HG02571 (cell line): ENCODE results near the gene TNFRSF17.

Experiments used
- ATAC-seq: cut with Tn5 transposase; IDR thresholded peaks from one replicate; pipeline ENCODE4 v1.9.1; 2021; ENCODE audit warnings: mild to moderate bottlenecking, moderate library complexity; ENCODE audit not compliant: unreplicated experiment

TNFRSF17 gene

DNA sequence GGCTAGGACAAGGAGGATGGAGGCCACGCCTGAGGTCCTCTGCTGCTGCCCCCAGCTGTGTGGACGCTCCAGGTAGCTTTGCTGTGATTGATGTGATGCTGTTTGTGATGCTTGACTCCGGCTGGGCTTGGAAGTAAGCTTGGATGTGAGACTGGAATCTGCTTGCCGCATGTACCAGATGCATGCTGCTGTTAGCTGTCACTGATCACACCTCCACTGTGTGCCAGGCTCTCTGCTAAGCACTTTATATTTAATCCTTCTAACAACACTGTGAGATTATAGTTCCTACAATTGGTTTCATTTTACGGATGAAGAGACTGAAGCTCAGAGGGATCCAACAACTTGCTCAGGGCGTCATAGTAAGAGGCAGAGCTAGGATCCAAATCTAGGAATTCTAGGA is 35.0 kb downstream of the TNFRSF17 start:
- ATAC-seq, result no peak

DNA sequence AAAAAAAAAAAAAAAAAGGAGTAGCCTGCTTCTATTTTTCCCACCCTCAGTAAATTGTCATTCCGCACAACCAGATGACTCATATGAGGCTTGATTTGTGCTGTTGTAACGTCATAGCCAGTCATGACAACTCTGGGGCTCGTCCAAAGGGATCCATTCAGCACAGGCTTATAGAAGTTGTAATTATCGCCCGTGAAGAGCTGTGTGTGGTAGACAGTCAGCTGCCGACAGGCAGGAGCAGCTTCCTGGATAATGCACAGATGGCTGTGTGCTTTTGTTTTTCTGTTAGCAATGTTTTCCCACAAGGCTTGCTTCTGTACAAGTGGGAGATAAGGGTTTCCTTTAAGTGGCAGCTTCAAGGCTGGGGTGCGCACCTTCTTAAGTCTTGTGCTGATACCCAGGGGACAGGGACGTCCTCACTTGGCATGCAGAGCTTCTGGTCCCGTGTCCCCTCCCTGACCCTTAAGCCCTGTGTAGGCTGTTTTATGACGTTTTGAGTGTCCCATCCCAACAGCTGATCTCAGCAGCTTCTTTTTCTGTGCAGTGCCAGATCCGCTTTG is 37.5 kb downstream of the TNFRSF17 start:
- ATAC-seq, result no peak

DNA sequence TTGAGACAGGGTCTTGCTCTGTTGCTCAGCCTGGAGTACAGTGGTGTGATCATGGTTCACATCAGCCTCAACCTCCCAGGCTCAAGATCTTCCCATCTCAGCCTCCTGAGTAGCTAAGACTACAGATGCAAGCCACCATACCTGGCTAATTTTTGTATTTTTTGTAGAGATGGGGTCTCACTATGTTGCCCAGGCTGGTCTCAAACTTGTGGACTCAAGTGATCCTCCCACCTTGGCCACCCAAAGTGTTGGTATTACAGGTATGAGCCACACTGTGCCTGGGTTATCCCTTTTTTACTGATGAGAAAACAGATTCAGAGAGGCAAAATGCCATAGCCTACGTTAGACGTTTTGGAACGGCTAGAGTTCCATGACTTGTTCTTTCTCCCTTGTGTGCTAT is 41.6 kb downstream of the TNFRSF17 start:
- no peak for ATAC-seq

DNA sequence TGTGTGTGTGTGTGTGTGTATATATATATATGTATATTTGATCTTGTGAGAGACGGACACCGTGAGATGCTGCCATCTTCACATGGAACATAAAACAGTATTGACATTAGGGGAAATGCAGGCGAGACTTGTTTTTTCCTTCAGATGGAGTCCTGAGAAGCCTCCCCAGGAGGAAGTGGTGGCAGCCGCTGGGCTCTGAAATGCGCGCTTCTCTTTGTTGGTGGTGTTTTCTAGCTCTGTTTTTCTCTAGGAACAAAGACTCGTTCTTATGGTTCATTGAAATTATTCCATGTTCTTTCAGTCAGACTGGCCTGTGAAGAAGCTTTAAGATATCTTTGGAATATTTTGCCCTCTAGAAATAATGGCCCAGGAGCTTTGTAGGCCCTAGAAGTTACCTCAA is 44.5 kb downstream of the TNFRSF17 start:
- no peak for ATAC-seq

DNA sequence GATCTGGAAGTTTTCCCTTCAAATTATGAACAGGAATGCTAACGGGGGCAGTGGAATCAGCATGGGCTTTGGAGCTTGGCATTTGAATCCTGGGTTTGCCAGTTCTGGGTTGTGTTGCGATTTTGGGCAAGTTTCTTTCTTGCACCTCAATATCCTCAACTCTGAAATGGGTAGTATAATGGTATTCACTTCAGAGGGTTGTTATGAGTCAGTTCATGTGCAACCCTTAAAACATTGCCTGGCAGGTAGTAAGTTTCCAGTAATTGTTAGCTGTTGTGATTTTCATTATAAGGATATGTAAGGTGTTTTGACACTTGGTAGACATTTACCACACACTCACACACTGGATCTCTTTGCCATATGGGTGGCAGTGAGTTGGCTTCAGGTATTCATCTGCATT is 44.9 kb downstream of the TNFRSF17 start:
- no peak for ATAC-seq

DNA sequence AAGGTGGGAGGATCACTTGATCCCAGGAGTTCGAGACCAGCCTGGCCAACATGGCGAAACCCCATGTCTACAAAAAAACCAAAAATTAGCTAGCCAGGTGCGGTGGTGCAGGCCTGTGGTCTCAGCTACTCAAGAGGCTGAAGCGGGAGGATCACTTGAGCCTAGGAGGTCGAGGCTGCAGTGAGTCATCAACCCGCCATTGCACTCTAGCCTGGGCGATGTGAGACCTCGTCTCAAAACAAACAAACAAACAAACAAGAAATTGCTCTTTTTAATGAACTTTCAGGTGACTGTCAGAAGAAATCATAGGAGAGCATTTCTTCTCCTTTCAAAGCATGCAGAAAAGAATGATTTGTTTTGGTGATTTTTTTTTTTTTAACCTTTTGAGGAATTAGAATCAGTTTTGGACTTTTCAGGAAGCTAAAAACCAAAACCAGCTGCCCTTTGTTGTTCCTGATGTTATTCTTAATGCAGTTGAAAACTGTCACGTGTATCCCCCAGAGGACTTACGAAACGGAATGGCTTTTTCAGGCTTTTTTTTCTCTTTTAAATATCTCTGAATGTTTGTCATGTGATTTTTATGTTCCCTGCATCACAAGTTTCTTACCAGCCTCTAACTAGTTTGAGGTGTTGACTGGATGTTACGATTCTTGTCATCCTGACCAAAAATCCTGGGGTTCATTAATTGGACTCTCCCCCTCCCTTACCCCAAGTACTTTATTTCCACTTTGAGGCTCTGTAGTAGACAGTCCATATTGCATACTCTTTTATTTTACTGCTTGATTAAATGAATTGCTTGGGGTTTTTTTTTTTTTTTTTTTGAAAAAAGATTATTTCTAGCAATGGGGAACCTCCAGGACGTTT is 45.6 kb downstream of the TNFRSF17 start:
- ATAC-seq, result no peak

DNA sequence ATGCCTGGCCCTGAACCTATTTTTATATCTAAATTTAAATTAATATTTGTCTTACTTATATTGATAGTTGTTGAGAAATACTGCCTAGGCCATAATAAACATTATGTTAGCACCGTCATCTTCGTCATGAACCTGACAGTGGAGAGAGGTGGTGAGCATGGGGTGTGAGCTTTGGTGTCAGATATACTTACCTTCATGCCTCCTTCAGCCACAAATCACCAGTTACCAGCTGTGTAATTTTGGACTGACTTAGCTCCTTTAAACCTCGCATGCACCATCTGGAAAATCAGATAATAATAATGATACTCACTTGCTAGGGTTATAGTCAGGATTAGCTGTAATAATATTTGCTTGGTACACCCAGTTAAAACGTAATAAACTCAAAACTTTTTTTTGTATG is 46.6 kb downstream of the TNFRSF17 start:
- ATAC-seq, result no peak

DNA sequence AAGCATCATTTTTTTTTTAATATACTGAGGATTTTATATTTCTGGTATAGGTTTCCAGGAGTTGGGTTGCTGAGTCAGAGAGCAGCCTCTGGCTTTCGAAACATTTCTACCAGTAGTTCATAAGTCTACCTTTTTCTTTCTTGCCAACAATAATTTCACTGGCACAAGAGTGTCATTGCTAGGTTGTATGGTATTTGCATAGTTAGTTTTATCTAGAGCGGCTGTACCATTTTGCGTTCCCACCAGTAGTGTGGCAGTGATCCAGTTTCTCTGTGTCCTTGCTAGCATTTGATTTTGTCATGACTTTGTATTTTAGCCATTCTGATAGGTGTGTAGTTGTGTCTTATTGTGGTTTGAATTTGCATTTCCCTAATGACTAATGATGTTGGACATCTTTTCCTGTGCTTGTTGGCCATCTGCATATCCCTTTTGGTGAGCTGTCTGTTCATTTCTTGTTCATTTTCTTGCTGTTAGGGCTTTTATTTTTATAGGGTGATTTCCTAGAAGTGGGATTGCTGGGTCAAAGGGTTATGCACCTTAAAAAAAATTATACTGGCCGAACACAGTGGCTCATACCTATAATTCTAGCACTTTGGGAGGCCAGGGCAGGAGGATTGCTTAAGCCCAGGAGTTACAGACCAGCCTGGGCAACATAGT is 51.4 kb downstream of the TNFRSF17 start:
- ATAC-seq, result no peak

DNA sequence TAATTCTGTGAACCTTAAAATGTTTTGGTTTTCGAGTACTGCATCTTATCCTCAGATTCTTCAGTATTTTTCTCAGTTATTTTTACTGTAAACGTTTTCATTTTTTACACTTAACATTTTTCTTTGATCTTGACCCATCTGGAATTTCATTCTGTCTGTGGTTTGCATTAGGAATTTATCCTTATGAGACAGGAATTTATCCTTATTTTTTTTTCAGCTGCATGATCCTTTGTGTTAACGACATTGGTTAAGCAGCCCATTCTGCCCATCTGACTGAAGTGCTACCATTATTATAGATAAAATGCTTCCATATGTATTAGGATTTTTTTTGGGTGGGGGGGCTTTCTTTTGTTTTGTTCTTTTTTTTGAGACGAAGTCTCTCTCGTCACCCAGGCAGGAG is 52.5 kb downstream of the TNFRSF17 start:
- ATAC-seq, result no peak
